ENCODE data around the gene UTRN.

Gene UTRN

DNA sequence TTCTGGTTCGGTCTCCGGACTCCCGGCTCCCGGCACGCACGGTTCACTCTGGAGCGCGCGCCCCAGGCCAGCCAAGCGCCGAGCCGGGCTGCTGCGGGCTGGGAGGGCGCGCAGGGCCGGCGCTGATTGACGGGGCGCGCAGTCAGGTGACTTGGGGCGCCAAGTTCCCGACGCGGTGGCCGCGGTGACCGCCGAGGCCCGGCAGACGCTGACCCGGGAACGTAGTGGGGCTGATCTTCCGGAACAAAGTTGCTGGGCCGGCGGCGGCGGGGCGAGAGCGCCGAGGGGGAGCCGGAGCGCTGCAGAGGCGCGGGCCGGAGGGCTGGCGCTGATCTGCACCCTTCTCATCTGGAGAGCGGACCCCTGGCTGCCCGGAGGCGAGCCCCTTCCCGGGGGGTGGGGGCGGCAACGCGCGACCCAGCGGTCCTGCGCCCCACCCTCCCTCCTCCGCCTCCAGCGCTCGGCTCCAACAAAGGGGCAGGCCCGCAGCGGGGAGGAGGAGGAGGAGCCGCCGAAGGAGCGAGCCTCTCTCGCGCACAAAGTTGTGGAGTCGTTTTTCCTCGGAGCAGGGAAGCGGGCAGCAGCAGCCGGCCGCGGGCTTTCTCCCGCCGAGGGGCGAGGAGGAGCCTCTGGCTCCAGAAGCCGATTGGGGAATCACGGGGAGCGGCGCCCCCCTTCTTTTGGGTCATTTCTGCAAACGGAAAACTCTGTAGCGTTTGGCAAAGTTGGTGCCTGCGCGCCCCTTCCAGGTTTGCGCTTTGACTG is at the start of gene UTRN:
Gene UTRN, plus strand, starts transcription at position 553 of the 765 bp plus-strand sequence. CDS start 6,494 bp downstream, outside the sequence.
- H3K36me3 ChIP-seq (ENCODE audit: insufficient read depth, low read length), result no peaks in the 10 kb centered on the region
- no peak within 1 kb of the TSS for H3K27ac ChIP-seq
- peak within 1 kb of the TSS; percentile 80 for H3K4me3 ChIP-seq
- DNase-seq (ENCODE audit: low read depth, low spot score), result no peak
- H3K9ac ChIP-seq (ENCODE audit: insufficient read length), result peak within 1 kb of the TSS; percentile 72
- H3K9me3 ChIP-seq (ENCODE audit: low read depth, low read length), result no peaks in the 10 kb centered on the region
- TF ChIP-seq EZH2 (IDR thresholded peaks at IDR 0.05), result no peak
- peak; percentile 19; the same call in 1 of the 2 replicates for TF ChIP-seq POLR2AphosphoS5 (IDR thresholded peaks at IDR 0.05; ENCODE audit: borderline replicate concordance, low read depth, low read length)

DNA sequence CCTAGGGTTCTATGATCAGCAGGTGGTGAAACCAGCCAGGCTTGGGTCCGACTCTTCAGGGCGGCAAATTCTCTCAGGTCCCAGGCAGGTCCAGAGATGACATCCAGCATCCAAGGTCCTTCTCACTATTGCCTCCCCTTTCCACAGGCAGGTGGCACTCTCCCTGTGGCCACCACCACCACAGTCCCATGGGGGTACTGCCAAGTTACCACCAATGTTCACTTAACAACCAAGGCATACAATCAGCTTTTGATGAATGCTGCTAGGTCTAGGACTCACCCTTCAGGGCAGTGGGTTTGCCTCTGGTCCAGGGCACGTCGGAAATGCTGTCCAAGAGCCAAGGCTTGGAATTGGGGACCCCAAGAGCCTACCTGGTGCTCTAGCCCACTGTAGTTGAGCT is 40.4 kb upstream of the UTRN start:
- DNase-seq (ENCODE audit: low read depth, low spot score), result no peak
- Histone ChIP-seq H3K9ac (ENCODE audit: insufficient read length) (no peak overlapping the region), H3K9me3 (ENCODE audit: low read depth, low read length) (no peaks in the 10 kb centered on the region), H3K4me3 (no peak overlapping the region), H3K36me3 (ENCODE audit: insufficient read depth, low read length) (no peaks in the 10 kb centered on the region), H3K27ac (no peak overlapping the region)
- TF ChIP-seq FOXP2 (optimal IDR thresholded peaks at IDR 0.05; ENCODE audit: control extremely low read depth, extremely low read length, insufficient read depth), result no peak
- TF ChIP-seq POLR2AphosphoS5 (IDR thresholded peaks at IDR 0.05; ENCODE audit: borderline replicate concordance, low read depth, low read length), result no peak
- no peak for TF ChIP-seq EZH2 (IDR thresholded peaks at IDR 0.05)

DNA sequence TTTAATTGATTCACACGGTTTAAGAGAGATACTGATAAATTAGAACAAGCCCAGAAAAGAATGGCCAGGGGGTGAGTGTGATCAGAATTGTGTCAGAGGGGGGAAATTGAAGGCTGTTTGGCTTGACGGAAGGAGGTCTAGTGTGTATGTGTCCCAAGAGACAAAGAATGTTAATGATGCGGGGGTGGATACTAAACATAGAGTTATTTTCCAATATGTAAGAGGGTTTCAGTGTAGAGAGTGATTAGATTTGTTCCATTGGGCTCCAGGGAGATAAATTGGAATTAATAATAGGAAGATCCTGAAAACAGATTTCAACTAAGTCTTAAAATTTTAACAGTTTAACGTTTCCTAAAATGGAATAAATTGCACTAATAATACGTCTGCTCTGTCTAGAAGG is 38.1 kb upstream of the UTRN start:
- no peak overlapping the region for H3K27ac ChIP-seq
- no peak overlapping the region for H3K9ac ChIP-seq (ENCODE audit: insufficient read length)
- no peaks in the 10 kb centered on the region for H3K9me3 ChIP-seq (ENCODE audit: low read depth, low read length)
- DNase-seq (ENCODE audit: low read depth, low spot score), result no peak
- H3K36me3 ChIP-seq (ENCODE audit: insufficient read depth, low read length), result no peaks in the 10 kb centered on the region
- no peak overlapping the region for H3K4me3 ChIP-seq
- TF ChIP-seq FOXP2 (optimal IDR thresholded peaks at IDR 0.05; ENCODE audit: control extremely low read depth, extremely low read length, insufficient read depth), result no peak
- no peak for TF ChIP-seq EZH2 (IDR thresholded peaks at IDR 0.05)
- TF ChIP-seq POLR2AphosphoS5 (IDR thresholded peaks at IDR 0.05; ENCODE audit: borderline replicate concordance, low read depth, low read length), result no peak

DNA sequence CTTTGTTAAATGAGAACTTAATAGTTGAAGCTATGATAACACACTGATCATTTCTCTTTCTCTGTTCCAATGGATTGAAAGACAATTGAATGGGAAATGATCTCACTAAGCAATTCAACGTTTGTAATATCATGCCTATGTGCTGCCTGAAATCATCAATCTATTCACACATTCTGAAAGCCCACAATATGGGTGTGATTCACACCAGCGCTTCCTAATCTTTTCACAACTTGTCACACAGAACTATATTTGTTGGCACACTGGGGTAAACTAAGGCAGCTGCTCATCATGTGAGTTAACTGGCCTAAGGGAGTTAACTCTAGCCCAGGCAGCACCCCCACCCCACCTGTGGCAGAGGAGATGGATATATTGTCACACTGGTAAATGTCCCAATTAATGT is 37.1 kb upstream of the UTRN start:
- Histone ChIP-seq H3K9ac (ENCODE audit: insufficient read length) (no peak overlapping the region), H3K36me3 (ENCODE audit: insufficient read depth, low read length) (no peaks in the 10 kb centered on the region), H3K4me3 (no peak overlapping the region), H3K27ac (no peak overlapping the region), H3K9me3 (ENCODE audit: low read depth, low read length) (no peaks in the 10 kb centered on the region)
- no peak for DNase-seq (ENCODE audit: low read depth, low spot score)
- TF ChIP-seq FOXP2 (optimal IDR thresholded peaks at IDR 0.05; ENCODE audit: control extremely low read depth, extremely low read length, insufficient read depth) (no peak), EZH2 (IDR thresholded peaks at IDR 0.05) (no peak), POLR2AphosphoS5 (IDR thresholded peaks at IDR 0.05; ENCODE audit: borderline replicate concordance, low read depth, low read length) (no peak)

DNA sequence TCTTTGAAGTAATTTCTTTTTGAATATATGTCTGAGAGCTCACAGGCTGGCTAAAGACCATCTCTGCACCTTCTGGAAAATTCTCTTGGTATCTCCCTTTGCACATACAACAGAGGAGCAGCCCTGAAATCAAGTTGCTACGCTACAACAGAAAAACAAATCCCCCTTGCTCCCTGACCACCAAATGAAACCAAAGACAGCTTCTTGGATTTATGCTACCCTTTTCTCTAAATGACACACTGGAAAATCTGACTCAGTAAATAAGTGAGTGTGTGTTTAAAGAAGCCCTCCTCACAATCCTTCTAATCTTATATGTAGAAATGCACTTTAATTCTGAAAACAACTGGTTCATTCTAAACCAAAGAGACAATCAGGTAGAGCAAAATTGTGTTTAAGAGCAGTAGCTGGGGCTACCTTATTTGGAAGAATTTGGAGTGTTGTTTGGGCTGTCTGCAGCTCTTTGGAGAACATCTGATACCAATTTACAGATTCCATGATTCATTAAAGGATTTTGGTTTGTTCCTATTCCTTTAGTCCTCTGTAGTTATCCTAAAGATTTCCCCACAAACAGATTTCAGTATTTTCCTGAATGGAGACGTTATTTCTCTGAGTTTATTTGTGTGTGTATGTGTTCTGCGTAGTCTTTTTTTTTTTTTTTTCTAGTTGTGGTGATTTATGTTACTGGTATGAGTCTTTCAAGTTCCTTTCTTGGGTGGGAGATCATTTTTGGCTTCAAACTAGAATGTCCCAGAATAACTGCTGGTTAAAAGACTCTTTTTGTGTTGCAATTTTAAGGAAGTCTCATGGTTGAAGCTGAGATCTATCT is 36.4 kb upstream of the UTRN start:
- DNase-seq (ENCODE audit: low read depth, low spot score), result no peak
- TF ChIP-seq FOXP2 (optimal IDR thresholded peaks at IDR 0.05; ENCODE audit: control extremely low read depth, extremely low read length, insufficient read depth) (no peak), POLR2AphosphoS5 (IDR thresholded peaks at IDR 0.05; ENCODE audit: borderline replicate concordance, low read depth, low read length) (no peak), EZH2 (IDR thresholded peaks at IDR 0.05) (no peak)
- Histone ChIP-seq H3K9me3 (ENCODE audit: low read depth, low read length) (no peaks in the 10 kb centered on the region), H3K9ac (ENCODE audit: insufficient read length) (no peak overlapping the region), H3K27ac (peak overlapping the region; percentile 56; the same call in 1 of the 2 replicates), H3K4me3 (no peak overlapping the region), H3K36me3 (ENCODE audit: insufficient read depth, low read length) (no peaks in the 10 kb centered on the region)

DNA sequence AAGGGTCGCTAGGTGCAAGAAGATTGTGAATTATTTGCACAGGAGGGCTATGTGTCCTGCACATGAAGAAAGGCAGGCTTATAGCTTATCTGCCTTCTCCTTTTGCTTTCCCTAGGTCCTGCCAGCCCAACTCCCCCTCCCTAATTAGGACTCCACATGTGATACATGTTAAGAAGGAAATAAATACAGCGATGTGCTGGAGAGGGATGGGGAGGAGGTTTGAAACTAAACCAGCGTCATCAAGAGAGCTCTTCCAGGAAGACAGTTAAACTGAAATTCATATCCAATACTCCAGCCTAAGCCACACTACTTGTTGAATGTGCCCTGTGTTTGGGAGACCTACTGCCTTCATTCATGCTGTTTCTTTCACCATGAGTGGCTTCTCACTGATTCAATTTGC is 34.9 kb upstream of the UTRN start:
- Histone ChIP-seq H3K4me3 (no peak overlapping the region), H3K27ac (no peak overlapping the region), H3K9me3 (ENCODE audit: low read depth, low read length) (no peaks in the 10 kb centered on the region), H3K36me3 (ENCODE audit: insufficient read depth, low read length) (no peaks in the 10 kb centered on the region), H3K9ac (ENCODE audit: insufficient read length) (no peak overlapping the region)
- no peak for TF ChIP-seq EZH2 (IDR thresholded peaks at IDR 0.05)
- no peak for TF ChIP-seq FOXP2 (optimal IDR thresholded peaks at IDR 0.05; ENCODE audit: control extremely low read depth, extremely low read length, insufficient read depth)
- no peak for TF ChIP-seq POLR2AphosphoS5 (IDR thresholded peaks at IDR 0.05; ENCODE audit: borderline replicate concordance, low read depth, low read length)
- no peak for DNase-seq (ENCODE audit: low read depth, low spot score)

DNA sequence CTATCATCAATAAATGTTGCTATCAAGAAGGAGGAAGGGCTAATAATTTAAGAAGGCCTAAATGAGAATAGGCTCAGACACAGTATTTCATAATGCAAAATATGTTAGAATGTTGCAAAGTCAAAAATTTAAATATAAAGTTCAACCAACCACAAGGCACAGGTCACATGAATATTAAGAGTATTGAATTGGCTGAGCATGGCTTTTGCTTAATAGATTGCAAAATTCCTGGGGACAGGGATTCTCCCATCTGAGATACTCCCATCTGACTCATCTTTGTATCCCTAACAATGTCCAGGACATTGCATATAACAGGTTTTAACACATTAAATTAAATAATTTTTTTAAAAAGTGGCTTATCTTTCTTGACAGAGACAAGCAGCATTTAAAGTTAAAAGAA is 32.9 kb upstream of the UTRN start:
- no peaks in the 10 kb centered on the region for H3K9me3 ChIP-seq (ENCODE audit: low read depth, low read length)
- DNase-seq (ENCODE audit: low read depth, low spot score), result no peak
- H3K9ac ChIP-seq (ENCODE audit: insufficient read length), result no peak overlapping the region
- H3K4me3 ChIP-seq, result no peak overlapping the region
- TF ChIP-seq EZH2 (IDR thresholded peaks at IDR 0.05) (no peak), FOXP2 (optimal IDR thresholded peaks at IDR 0.05; ENCODE audit: control extremely low read depth, extremely low read length, insufficient read depth) (no peak), POLR2AphosphoS5 (IDR thresholded peaks at IDR 0.05; ENCODE audit: borderline replicate concordance, low read depth, low read length) (no peak)
- H3K27ac ChIP-seq, result no peak overlapping the region
- H3K36me3 ChIP-seq (ENCODE audit: insufficient read depth, low read length), result no peaks in the 10 kb centered on the region

DNA sequence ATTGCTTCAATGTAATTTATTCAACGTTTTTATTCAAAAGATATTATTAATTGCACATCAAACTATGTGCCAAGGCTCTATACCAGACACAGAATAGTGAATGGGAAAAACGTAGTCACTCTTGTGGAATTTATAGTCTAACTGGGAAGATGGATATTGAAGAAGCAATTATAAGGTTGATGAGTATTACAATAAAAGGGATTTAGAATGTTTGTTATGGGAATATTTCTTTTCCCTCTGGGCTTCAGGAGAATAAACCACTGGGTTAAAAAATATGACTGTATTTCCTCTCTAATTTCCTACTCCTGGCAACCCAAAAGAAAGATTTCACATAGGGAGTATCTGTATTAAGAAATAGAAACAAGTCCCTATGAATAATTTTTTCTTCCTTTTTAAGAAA is 25.1 kb upstream of the UTRN start:
- Histone ChIP-seq H3K36me3 (ENCODE audit: insufficient read depth, low read length) (no peaks in the 10 kb centered on the region), H3K9ac (ENCODE audit: insufficient read length) (no peak overlapping the region), H3K4me3 (no peak overlapping the region), H3K27ac (no peak overlapping the region), H3K9me3 (ENCODE audit: low read depth, low read length) (no peaks in the 10 kb centered on the region)
- TF ChIP-seq POLR2AphosphoS5 (IDR thresholded peaks at IDR 0.05; ENCODE audit: borderline replicate concordance, low read depth, low read length) (no peak), FOXP2 (optimal IDR thresholded peaks at IDR 0.05; ENCODE audit: control extremely low read depth, extremely low read length, insufficient read depth) (no peak), EZH2 (IDR thresholded peaks at IDR 0.05) (no peak)
- DNase-seq (ENCODE audit: low read depth, low spot score), result no peak
